Liver (tissue), 9 donors: ENCODE measurements around the gene CASP10. TPM values are rescaled to one million over a fixed set of nuclear protein-coding genes. Genes with fewer than 3 reads are reported as not detected.
A peak's percentile ranks its signal among the peaks of the same experiment; 100 is the strongest.

Experiments used
- DNase-seq: peaks from one replicate; pipeline ENCODE4 v3.0.0-alpha.2; 2017; ENCODE audit warnings: low spot score
- H3K27ac ChIP-seq, 2 donors: one replicate each; pipeline ENCODE4 v1.7.0; 2013; ENCODE audit warnings: inconsistent platforms in 2 of 2, low read length in 2 of 2, control low read depth in 1 of 2, low read depth in 1 of 2, mild to moderate bottlenecking in 1 of 2
- H3K27me3 ChIP-seq, 4 donors: one replicate each; pipeline versions ENCODE4 v1.6.1 to v1.7.0; 2013; ENCODE audit warnings: low read length in 3 of 4, inconsistent platforms in 1 of 4, mild to moderate bottlenecking in 1 of 4, moderate library complexity in 1 of 4; ENCODE audit not compliant: control insufficient read depth in 4 of 4, insufficient read depth in 4 of 4
- H3K36me3 ChIP-seq, 4 donors: one replicate each; pipeline versions ENCODE4 v1.6.1 to v1.7.0; 2013; ENCODE audit warnings: low read length in 3 of 4, mild to moderate bottlenecking in 3 of 4, low read depth in 1 of 4, moderate library complexity in 1 of 4; ENCODE audit not compliant: control insufficient read depth in 4 of 4, insufficient read depth in 3 of 4
- H3K4me1 ChIP-seq, 4 donors: one replicate each; pipeline versions ENCODE4 v1.6.1 to v1.7.0; 2013; ENCODE audit warnings: low read length in 3 of 4, mild to moderate bottlenecking in 3 of 4, moderate library complexity in 1 of 4; ENCODE audit not compliant: control insufficient read depth in 4 of 4, insufficient read depth in 4 of 4
- H3K4me3 ChIP-seq, 3 donors: one replicate each; pipeline versions ENCODE4 v1.6.1 to v1.7.0; 2013; ENCODE audit warnings: low read length in 3 of 3, control low read depth in 1 of 3, low read depth in 1 of 3, mild to moderate bottlenecking in 1 of 3
- H3K9ac ChIP-seq, 2 donors: one replicate each; pipeline ENCODE4 v1.7.0; 2013; ENCODE audit warnings: low read length in 2 of 2, mild to moderate bottlenecking in 2 of 2, moderate library complexity in 2 of 2, control low read depth in 1 of 2, low read depth in 1 of 2
- H3K9me3 ChIP-seq, 4 donors: one replicate each; pipeline versions ENCODE4 v1.6.1 to v1.7.0; 2013; ENCODE audit warnings: low read length in 3 of 4; ENCODE audit not compliant: control insufficient read depth in 4 of 4
- EGR1 ChIP-seq, 2 donors: IDR thresholded peaks; 2 replicates each; pipeline ENCODE4 v1.6.1; 2016 to 2018; ENCODE audit warnings: antibody characterized with exemption in 2 of 2, low read depth in 2 of 2
- FOXA1 ChIP-seq: IDR thresholded peaks from 2 replicates; pipeline ENCODE4 v1.6.1; 2016; ENCODE audit warnings: antibody characterized with exemption
- FOXA2 ChIP-seq: IDR thresholded peaks from 2 replicates; pipeline ENCODE4 v1.6.1; 2016; ENCODE audit warnings: antibody characterized with exemption
- GABPA ChIP-seq, 2 donors: IDR thresholded peaks in 1 of 2; conservative IDR thresholded peaks in 1 of 2; 2 replicates each; pipeline ENCODE4 v1.6.1; 2016; ENCODE audit warnings: antibody characterized with exemption in 2 of 2, mild to moderate bottlenecking in 1 of 2, moderate library complexity in 1 of 2
- HNF4A ChIP-seq, 2 donors: conservative IDR thresholded peaks; 2 replicates each; pipeline ENCODE4 v1.6.1; 2016; ENCODE audit warnings: antibody characterized with exemption in 2 of 2, mild to moderate bottlenecking in 2 of 2
- HNF4G ChIP-seq: IDR thresholded peaks from 2 replicates; pipeline ENCODE4 v1.6.1; 2016; ENCODE audit warnings: antibody characterized with exemption
- JUND ChIP-seq, 2 donors: IDR thresholded peaks; 2 replicates each; pipeline ENCODE4 v1.6.1; 2016; ENCODE audit warnings: antibody characterized with exemption in 2 of 2
- NR2F2 ChIP-seq: IDR thresholded peaks from 2 replicates; pipeline ENCODE4 v1.6.1; 2016; ENCODE audit warnings: antibody characterized with exemption
- RAD21 ChIP-seq, 2 donors: IDR thresholded peaks; 2 replicates each; pipeline ENCODE4 v1.6.1; 2016; ENCODE audit warnings: antibody characterized with exemption in 2 of 2, mild to moderate bottlenecking in 2 of 2
- RXRA ChIP-seq, 2 donors: IDR thresholded peaks; 2 replicates each; pipeline ENCODE4 v1.6.1; 2017 to 2018; ENCODE audit warnings: antibody characterized with exemption in 2 of 2, mild to moderate bottlenecking in 1 of 2
- SP1 ChIP-seq: IDR thresholded peaks from 2 replicates; pipeline ENCODE4 v1.6.1; 2018; ENCODE audit warnings: antibody characterized with exemption, mild to moderate bottlenecking
- TAF1 ChIP-seq: conservative IDR thresholded peaks from 2 replicates; pipeline ENCODE4 v1.6.1; 2016; ENCODE audit warnings: antibody characterized with exemption, mild to moderate bottlenecking
- YY1 ChIP-seq: IDR thresholded peaks from 2 replicates; pipeline ENCODE4 v1.6.1; 2016; ENCODE audit warnings: antibody characterized with exemption, mild to moderate bottlenecking
- WGBS: extraction: QIAGEN DNeasy Blood & Tissue Kit; methylation state at CpG from one replicate; pipeline ENCODE4 v1.1.7; 2013; 5-methylcytosine and 5-hydroxymethylcytosine counted together
- polyA plus RNA-seq, 2 donors: library from polyadenylated mRNA; stranded (reverse) in 1 of 2; unstranded in 1 of 2; fragments of 200-250 nt in 1 of 2; fragments of >200 nt in 1 of 2; fragmentation: Nextera tagmentation in 1 of 2; extraction: Ambion mirVana in 1 of 2; gene quantifications; one replicate each; pipeline versions ENCODE4 v1.2.1 to v1.2.3, GENCODE V29; 2013 to 2015
- total RNA-seq, 2 donors: library from RNA; depleted of rRNA; stranded (reverse); fragments of >200 nt; gene quantifications; one replicate each; pipeline ENCODE4 v1.2.3, GENCODE V29; 2014
- TF ChIP-seq, protein P1 (sequence below): IDR thresholded peaks from 2 replicates; pipeline ENCODE4 v1.6.1; 2016; ENCODE audit warnings: antibody characterized with exemption
- TF ChIP-seq, protein P2 (sequence below): fragments of 150-350 bp; IDR thresholded peaks from 2 replicates; pipeline ENCODE4 v1.5.1; 2017; ENCODE audit warnings: improper control_type of control experiment, low read depth, low read length; ENCODE audit not compliant: missing input control
- TF ChIP-seq, protein P3 (sequence below): IDR thresholded peaks from 2 replicates; pipeline ENCODE4 v1.6.1; 2016; ENCODE audit warnings: antibody characterized with exemption, mild to moderate bottlenecking
- TF ChIP-seq, protein P4 (sequence below): IDR thresholded peaks from 2 replicates; pipeline ENCODE4 v1.6.1; 2016; ENCODE audit warnings: antibody characterized with exemption
- donor health status: healthy.
- donor health status: healthy.
- donor health status: healthy.
- donor health status: healthy.
- donor health status: healthy.

The CASP10 gene
- total and polyA plus RNA-seq, 4 donors, result 2.2 to 13.6 (median 5.6) TPM

DNA sequence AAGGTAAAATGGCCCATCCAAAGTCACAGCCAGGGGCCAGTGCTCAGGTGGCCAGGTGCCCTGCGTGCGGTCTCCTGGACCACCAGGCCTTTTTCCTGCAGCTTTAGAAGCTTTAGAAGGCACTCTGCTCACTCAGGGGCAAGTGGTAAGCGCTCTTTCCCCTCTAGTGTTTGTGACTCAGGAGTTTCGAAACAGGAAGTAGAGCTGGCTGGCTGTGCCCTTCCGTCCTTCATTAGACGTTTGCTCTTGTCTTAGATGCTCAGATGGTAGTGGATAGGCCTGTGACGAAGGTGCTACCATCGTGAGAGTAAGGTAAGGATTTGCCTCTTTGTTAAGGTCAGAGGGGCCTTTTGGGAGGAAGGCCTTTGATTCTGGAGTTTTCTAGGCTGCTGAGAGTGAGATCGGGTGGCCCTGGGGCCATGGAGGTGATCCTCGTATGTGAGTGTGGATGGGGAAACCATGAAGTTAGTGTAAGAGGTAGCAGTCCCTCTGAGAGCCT is 77.4 kb downstream of the CASP10 start, which contains the start of gene CASP8:
CASP8 (plus strand) TSS at position 235 of the 499 bp plus-strand sequence. CDS start 5,951 bp downstream, outside the sequence.
- peaks cover 0 to 4% (median 1%) of the 10 kb centered on the region in 4 donors for H3K4me1 ChIP-seq
- no peaks in the 10 kb centered on the region for H3K9me3 ChIP-seq
- TF ChIP-seq RXRA (IDR thresholded peaks at IDR 0.05), result no peak
- TF ChIP-seq, protein P1, sequence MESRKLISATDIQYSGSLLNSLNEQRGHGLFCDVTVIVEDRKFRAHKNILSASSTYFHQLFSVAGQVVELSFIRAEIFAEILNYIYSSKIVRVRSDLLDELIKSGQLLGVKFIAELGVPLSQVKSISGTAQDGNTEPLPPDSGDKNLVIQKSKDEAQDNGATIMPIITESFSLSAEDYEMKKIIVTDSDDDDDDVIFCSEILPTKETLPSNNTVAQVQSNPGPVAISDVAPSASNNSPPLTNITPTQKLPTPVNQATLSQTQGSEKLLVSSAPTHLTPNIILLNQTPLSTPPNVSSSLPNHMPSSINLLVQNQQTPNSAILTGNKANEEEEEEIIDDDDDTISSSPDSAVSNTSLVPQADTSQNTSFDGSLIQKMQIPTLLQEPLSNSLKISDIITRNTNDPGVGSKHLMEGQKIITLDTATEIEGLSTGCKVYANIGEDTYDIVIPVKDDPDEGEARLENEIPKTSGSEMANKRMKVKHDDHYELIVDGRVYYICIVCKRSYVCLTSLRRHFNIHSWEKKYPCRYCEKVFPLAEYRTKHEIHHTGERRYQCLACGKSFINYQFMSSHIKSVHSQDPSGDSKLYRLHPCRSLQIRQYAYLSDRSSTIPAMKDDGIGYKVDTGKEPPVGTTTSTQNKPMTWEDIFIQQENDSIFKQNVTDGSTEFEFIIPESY, result no peak
- TF ChIP-seq TAF1, result peak; percentile 34
- no peak for TF ChIP-seq HNF4A (conservative IDR thresholded peaks at IDR 0.05)
- peak in 1 of 2 donors; percentile 12 for TF ChIP-seq GABPA (IDR thresholded peaks at IDR 0.05 in 1 of 2, conservative IDR thresholded peaks at IDR 0.05 in 1 of 2)
- TF ChIP-seq NR2F2, result no peak
- DNase-seq, result no peak
- H3K27me3 ChIP-seq, result no peaks in the 10 kb centered on the region
- whole genome bisulfite sequencing, result 69% methylated on average over 10 of the region's 10 CpGs
- H3K27ac ChIP-seq, result peak within 1 kb of the TSS; percentile 44 to 75
- peak within 1 kb of the TSS in 1 of 3 donors; percentile 15 for H3K4me3 ChIP-seq
- no peaks in the 10 kb centered on the region for H3K36me3 ChIP-seq
- peak within 1 kb of the TSS in 1 of 2 donors; percentile 15 for H3K9ac ChIP-seq

DNA sequence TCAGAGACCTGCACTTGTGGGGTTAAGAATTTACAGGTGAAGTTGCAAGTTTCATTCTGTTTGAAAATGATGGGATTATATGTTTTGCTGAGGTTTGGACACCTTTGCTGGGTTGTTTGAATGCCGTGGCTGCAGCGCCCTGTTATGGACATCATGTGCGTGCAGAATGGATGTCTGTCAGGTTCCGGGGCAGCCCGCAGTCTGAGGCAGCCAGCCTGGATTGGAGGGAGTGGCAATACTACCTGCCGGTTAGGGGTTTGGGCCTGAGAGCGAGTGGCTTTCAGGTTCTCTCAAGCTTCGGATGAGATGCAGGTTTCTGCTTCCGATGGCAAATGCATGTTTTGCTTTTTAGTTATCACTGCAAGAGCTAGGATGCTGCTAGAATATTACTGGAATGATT is 78.5 kb downstream of the CASP10 start:
- H3K9me3 ChIP-seq, result no peaks in the 10 kb centered on the region
- no peaks in the 10 kb centered on the region for H3K36me3 ChIP-seq
- peaks cover 0 to 4% (median 1%) of the 10 kb centered on the region in 4 donors for H3K4me1 ChIP-seq
- no peak overlapping the region for H3K9ac ChIP-seq
- no peak for TF ChIP-seq TAF1
- no peak for TF ChIP-seq FOXA2
- TF ChIP-seq, protein P1, result no peak
- no peak for TF ChIP-seq HNF4A (conservative IDR thresholded peaks at IDR 0.05)
- no peak for TF ChIP-seq RXRA (IDR thresholded peaks at IDR 0.05)
- no peak for TF ChIP-seq HNF4G
- no peak for TF ChIP-seq EGR1 (IDR thresholded peaks at IDR 0.05; ENCODE audit: low read depth in 2 of 2)
- TF ChIP-seq FOXA1, result no peak
- no peak for TF ChIP-seq GABPA (IDR thresholded peaks at IDR 0.05 in 1 of 2, conservative IDR thresholded peaks at IDR 0.05 in 1 of 2)
- TF ChIP-seq, protein P2, sequence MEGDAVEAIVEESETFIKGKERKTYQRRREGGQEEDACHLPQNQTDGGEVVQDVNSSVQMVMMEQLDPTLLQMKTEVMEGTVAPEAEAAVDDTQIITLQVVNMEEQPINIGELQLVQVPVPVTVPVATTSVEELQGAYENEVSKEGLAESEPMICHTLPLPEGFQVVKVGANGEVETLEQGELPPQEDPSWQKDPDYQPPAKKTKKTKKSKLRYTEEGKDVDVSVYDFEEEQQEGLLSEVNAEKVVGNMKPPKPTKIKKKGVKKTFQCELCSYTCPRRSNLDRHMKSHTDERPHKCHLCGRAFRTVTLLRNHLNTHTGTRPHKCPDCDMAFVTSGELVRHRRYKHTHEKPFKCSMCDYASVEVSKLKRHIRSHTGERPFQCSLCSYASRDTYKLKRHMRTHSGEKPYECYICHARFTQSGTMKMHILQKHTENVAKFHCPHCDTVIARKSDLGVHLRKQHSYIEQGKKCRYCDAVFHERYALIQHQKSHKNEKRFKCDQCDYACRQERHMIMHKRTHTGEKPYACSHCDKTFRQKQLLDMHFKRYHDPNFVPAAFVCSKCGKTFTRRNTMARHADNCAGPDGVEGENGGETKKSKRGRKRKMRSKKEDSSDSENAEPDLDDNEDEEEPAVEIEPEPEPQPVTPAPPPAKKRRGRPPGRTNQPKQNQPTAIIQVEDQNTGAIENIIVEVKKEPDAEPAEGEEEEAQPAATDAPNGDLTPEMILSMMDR, result no peak
- TF ChIP-seq, protein P3, sequence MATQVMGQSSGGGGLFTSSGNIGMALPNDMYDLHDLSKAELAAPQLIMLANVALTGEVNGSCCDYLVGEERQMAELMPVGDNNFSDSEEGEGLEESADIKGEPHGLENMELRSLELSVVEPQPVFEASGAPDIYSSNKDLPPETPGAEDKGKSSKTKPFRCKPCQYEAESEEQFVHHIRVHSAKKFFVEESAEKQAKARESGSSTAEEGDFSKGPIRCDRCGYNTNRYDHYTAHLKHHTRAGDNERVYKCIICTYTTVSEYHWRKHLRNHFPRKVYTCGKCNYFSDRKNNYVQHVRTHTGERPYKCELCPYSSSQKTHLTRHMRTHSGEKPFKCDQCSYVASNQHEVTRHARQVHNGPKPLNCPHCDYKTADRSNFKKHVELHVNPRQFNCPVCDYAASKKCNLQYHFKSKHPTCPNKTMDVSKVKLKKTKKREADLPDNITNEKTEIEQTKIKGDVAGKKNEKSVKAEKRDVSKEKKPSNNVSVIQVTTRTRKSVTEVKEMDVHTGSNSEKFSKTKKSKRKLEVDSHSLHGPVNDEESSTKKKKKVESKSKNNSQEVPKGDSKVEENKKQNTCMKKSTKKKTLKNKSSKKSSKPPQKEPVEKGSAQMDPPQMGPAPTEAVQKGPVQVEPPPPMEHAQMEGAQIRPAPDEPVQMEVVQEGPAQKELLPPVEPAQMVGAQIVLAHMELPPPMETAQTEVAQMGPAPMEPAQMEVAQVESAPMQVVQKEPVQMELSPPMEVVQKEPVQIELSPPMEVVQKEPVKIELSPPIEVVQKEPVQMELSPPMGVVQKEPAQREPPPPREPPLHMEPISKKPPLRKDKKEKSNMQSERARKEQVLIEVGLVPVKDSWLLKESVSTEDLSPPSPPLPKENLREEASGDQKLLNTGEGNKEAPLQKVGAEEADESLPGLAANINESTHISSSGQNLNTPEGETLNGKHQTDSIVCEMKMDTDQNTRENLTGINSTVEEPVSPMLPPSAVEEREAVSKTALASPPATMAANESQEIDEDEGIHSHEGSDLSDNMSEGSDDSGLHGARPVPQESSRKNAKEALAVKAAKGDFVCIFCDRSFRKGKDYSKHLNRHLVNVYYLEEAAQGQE, result no peak
- TF ChIP-seq YY1, result no peak
- no peak for TF ChIP-seq NR2F2
- TF ChIP-seq JUND (IDR thresholded peaks at IDR 0.05), result no peak
- TF ChIP-seq SP1, result no peak
- TF ChIP-seq RAD21 (IDR thresholded peaks at IDR 0.05), result no peak
- TF ChIP-seq, protein P4, sequence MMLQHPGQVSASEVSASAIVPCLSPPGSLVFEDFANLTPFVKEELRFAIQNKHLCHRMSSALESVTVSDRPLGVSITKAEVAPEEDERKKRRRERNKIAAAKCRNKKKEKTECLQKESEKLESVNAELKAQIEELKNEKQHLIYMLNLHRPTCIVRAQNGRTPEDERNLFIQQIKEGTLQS, result no peak
- H3K4me3 ChIP-seq, result peak overlapping the region in 1 of 3 donors; percentile 15
- 81% methylated on average over 9 of the region's 9 CpGs for WGBS
- no peak for DNase-seq
- no peaks in the 10 kb centered on the region for H3K27me3 ChIP-seq
- H3K27ac ChIP-seq, result peak overlapping the region in 1 of 2 donors; percentile 0
